ENCODE data around the gene ZNF782. TPM values are rescaled to one million over a fixed set of nuclear protein-coding genes. Genes with fewer than 3 reads are reported as not detected.

Gene ZNF782
- total and polyA plus RNA-seq, 2 of the 8 experiments (the other 6 are each of a cell fraction or from before 2014, with no cell fraction given): 1.4 to 7.4 TPM

GRCh38 chr9:96874947-96875460 is 20.7 kb upstream of the ZNF782 start (continued):
- TF ChIP-seq CHD7 (IDR thresholded peaks at IDR 0.05; ENCODE audit: insufficient replicate concordance, low read length): no peak
- no peak for TF ChIP-seq PHF8 (conservative IDR thresholded peaks at IDR 0.05; ENCODE audit: low read depth, low read length)
- no peak for TF ChIP-seq POLR2AphosphoS5 (IDR thresholded peaks at IDR 0.05; ENCODE audit: low read depth, low read length)
- TF ChIP-seq CHD2 (IDR thresholded peaks at IDR 0.05; ENCODE audit: low read length): no peak
- no peak for TF ChIP-seq CTBP2 (IDR thresholded peaks at IDR 0.05; ENCODE audit: borderline replicate concordance, insufficient read depth, insufficient read length, low read length)
- TF ChIP-seq ZNF274 (IDR thresholded peaks at IDR 0.05; ENCODE audit: borderline replicate concordance, extremely low read depth, low read length): no peak
- no peak for TF ChIP-seq USF2 (IDR thresholded peaks at IDR 0.05; ENCODE audit: low read length)
- no peak for TF ChIP-seq SIN3A (conservative IDR thresholded peaks at IDR 0.05 in 1 of 2, IDR thresholded peaks at IDR 0.05 in 1 of 2; ENCODE audit: low read depth in 1 of 2, low read length in 2 of 2)
- TF ChIP-seq POU5F1 (IDR thresholded peaks at IDR 0.05; ENCODE audit: low read depth, low read length): no peak
- TF ChIP-seq EP300 (IDR thresholded peaks at IDR 0.05; ENCODE audit: borderline replicate concordance in 1 of 2, low read depth in 2 of 2, low read length in 2 of 2): no peak
